GM21619 (cell line): ENCODE results near the gene EFNB2.

Experiments used
- ATAC-seq: cut with Tn5 transposase; IDR thresholded peaks from one replicate; pipeline ENCODE4 v1.9.1; 2021; ENCODE audit not compliant: unreplicated experiment

The EFNB2 gene

DNA sequence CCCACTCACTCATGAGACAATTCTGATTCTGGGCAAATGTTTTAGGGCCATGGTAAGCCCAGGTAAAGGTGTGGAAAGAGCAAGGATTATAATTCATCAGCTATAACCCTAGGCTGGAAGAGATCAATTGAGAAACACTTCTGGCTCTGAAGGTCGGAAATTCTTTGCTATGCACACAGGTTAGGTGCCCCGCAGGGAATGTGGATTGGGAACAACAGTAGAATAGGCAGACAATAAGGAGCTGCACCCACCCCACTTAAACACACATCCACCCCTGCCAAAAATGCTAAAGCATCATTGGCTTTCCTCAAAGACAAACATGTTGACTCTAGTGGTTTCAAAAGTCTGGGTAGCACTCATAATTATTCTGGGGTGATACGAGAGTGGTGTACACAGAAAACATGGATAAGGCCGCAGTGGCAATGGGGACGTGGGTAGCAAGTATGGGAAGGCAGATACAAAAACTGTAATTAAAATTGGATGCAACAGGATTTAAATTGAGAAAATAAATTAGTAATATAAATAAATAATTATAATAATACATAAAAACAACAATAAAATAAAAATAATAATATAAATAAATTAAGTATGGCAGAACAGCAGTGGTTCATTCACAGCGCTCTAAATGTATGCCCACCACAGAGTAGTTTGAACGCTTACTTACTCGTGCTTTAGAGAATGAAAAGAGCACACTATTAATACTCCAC lies 8.6 kb downstream of the EFNB2 start:
- ATAC-seq = no peak

GRCh38 chr13:106525865-106526264 lies 9.6 kb downstream of the EFNB2 start:
- ATAC-seq = no peak

- no peak for ATAC-seq
Observed at GRCh38 chr13:106524108-106524507, 11.4 kb downstream of the EFNB2 start.

GRCh38 chr13:106523576-106523975 lies 11.9 kb downstream of the EFNB2 start:
- ATAC-seq = no peak

- ATAC-seq = no peak
Observed at GRCh38 chr13:106522898-106523525, 12.4 kb downstream of the EFNB2 start.

DNA sequence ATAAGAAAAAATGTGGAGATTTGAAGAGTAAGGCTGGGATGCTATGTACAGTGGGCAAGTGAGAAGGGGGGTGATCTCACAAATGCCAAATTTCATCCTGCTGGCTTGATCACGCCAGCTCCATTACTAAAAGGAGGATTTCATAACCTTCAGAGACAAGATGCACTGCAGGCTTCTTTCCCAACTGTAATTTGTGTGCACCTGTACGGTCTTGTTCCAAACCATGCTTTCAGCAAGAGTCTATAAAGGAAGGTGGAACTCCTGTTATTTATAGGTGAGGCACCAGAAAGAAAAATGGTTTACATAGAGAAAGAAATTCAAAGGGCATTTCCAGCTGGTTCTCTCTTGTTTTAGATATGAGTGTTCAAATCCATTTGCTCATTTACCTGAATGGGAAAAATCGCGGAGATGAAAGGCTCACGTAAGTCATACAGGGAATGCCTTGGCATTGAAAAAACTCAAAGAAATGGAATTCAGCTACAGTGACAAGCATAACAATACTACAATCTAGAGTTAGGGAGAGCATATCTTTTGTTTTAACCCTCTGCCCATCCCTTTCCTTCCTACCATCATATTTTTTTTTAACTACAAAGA lies 13.3 kb downstream of the EFNB2 start:
- ATAC-seq = no peak

DNA sequence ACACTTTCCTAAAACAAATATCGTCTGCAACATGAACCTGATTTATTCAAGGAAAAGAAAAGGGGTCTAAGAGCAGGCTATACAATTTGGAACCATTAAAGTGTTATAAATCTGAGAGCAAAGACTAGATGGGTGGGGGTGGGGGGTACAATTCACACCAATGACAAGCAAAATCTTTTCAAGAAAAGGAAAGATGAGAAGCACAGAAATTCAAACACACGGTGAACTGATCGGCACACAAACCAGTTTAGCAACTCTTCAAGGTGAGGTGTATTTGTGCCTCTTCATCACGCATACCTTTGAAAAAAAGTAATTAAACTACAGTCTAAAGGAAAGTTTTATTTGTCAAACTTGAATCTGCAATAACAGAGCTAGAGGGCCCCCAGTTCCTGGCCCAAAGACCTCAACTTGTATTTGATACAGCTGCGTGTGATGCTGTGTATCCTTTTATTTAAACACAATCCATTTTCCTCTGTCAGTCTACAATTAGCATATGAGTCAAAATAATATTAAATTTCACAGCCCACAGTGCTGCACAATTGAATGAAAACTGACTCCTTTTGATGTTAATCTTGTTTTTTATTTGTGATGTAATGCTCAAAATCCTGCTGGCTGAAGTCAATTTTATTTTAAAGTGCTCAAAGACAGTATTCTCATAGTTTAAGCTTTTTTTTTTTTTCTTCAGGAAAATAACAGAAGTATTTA lies 14.2 kb downstream of the EFNB2 start:
- ATAC-seq = no peak

- ATAC-seq = no peak
Observed at GRCh38 chr13:106520251-106521054, 15.0 kb downstream of the EFNB2 start.

GRCh38 chr13:106518512-106518911 lies 16.9 kb downstream of the EFNB2 start:
- no peak for ATAC-seq

- no peak for ATAC-seq
Observed at GRCh38 chr13:106517109-106517847, 18.2 kb downstream of the EFNB2 start.

DNA sequence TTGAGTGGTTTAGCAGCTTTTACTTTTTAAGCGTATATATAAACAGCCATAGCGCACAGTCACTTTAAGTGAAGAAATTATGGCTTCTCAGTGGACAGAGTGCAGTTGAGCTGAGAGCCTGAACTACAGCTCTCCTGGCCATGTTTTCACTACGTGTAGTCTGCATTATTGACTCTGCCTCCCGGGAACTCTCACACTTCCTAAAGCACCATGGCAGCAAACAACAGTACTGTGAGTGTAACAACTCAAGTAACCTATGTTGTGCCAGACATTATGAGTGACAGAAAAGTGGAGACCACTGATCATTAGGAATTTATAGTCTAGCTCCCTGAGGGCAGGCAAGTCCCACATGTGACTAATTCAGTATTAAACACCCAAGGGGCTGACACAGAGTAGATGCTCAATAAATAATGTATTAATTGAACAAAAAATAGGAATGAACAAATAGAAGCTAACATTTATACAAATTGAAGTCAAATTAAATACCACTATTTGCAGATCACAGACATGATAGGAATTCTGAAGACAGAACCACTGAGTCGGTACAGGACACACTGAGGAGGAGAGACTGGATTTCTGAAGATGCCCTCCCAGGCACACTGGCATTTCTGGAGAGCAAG lies 19.7 kb downstream of the EFNB2 start:
- no peak for ATAC-seq

- ATAC-seq = no peak
Observed at GRCh38 chr13:106514928-106515634, 20.4 kb downstream of the EFNB2 start.

DNA sequence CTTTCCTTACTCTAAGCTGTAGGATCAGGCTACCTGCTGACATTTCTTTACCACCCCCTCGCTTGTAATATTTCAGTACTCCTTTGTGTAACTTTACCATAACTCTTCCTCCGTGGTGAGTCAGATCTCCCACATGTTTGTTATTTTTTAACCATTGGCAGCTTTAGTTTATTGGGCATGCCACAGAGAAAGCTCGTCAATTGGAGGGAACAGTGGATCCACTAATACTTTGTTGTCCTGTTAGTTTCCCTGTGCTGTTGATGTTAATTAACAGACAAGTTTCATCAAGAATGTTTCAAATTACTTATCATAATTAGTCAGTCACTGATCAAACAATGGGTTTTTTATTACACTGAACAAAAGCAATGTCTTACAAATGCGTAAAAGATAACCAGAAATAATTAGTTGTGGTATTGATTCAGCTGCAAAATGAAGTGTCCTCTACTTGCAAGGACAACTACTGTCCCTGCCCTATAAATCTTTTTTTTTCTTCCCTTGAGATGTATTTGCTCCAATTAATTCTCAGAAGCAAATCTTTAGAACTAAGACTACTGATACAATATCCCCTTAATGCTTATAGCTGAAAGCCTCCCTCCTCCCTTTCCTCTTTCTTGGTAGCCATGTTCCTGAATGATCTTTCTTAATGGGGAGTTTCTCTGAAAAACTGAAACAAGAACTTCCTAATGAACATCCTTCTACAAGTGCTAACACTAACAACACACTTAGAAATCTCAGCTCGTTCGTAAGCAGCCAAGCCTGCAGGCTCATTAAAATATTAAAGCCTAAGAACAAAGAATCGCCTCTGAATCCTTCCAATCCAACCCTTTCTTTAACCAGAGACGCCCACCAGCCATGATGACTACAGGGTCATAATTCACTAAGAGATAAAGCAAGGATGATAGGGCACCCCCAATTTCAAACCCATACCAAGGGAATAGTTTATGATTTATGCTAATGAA lies 22.2 kb downstream of the EFNB2 start:
- ATAC-seq = no peak

GRCh38 chr13:106507560-106508274 lies 27.7 kb downstream of the EFNB2 start:
- ATAC-seq = peak; percentile 83

DNA sequence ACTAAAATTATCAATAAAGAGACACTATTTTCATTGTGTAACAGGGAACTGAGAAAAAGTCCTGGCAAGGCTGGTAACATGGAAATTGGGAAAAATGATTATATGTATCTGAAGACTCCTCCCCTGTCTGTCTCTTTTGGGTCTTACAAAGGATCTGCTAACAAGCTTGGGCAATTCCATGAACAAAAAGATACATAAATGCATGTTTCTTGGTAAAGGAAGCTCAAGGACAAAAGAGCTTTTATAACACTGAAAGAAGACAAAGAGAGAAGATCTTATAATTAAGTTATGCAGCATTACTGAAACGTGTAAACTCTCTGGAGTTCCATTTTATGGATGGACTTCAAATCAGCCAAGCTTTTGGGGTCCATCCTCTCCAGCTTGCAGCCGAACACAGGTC lies 29.2 kb downstream of the EFNB2 start:
- ATAC-seq = no peak

- no peak for ATAC-seq
Observed at GRCh38 chr13:106505732-106506131, 29.7 kb downstream of the EFNB2 start.

DNA sequence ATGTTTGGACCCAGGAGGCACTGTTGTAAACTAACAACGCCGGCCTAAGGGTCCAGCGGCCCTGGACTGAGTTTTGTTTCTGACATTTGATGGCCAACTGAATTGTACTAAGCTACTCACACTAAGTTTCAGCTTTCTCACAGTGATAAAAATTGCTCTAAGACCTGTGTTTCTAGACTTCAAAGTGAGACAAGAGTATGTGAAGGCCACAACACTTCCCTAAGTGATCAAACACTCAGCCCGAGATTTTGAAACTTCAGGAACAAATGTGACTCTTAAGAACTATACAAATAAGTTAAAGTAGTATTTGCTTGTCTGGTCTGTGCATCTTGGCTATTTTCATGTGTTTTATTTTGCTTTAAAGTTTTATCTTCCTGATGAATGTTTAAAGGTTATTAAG lies 30.2 kb downstream of the EFNB2 start:
- no peak for ATAC-seq
